ENCODE results near the gene TPST2.
A peak's percentile ranks its signal among the peaks of the same experiment; 100 is the strongest.
"Not testable (repeated sequence)": the region's sequence is repeated elsewhere in the genome, so short reads cannot be mapped to it uniquely, and the experiment has no call there.

TPST2 gene

GRCh38 chr22:26534171-26534855 is 55.6 kb downstream of the TPST2 start:
- no peak for DNase-seq (ENCODE audit: low read depth in 2 of 2)

- no peak for DNase-seq (ENCODE audit: low read depth in 2 of 2)
Observed at GRCh38 chr22:26529345-26529744, 60.6 kb downstream of the TPST2 start.

GRCh38 chr22:26528518-26528917 is 61.4 kb downstream of the TPST2 start:
- not testable (repeated sequence) for DNase-seq (ENCODE audit: low read depth in 2 of 2)

- no peak for DNase-seq (ENCODE audit: low read depth in 2 of 2)
Observed at GRCh38 chr22:26527574-26528465, 62.1 kb downstream of the TPST2 start.

- DNase-seq (ENCODE audit: low read depth in 2 of 2), result no peak
Observed at GRCh38 chr22:26527167-26527566, 62.8 kb downstream of the TPST2 start.

GRCh38 chr22:26525946-26526564 is 63.9 kb downstream of the TPST2 start:
- no peak for DNase-seq (ENCODE audit: low read depth in 2 of 2)

GRCh38 chr22:26524870-26525269 is 65.1 kb downstream of the TPST2 start:
- no peak for DNase-seq (ENCODE audit: low read depth in 2 of 2)

DNA sequence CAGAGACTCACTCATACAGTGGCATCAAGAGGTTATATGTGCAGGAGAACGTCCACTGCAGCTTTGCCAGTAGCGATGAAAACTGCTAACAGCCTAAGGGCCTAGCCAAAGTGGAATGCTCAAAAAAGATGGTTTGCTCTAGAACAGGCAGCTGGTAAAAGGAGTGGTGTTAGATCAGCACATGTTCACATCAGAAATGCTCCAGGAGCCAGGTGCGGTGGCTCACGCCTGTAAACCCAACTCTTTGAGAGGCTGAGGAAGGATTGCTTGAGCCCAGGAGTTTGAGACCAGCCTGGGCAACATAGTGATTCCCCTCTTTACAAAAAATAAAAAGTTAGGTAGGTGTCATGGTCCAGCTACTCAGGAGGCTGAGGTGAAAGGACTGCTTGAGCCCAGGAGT is 67.3 kb downstream of the TPST2 start:
- no peak for DNase-seq (ENCODE audit: low read depth in 2 of 2)

DNA sequence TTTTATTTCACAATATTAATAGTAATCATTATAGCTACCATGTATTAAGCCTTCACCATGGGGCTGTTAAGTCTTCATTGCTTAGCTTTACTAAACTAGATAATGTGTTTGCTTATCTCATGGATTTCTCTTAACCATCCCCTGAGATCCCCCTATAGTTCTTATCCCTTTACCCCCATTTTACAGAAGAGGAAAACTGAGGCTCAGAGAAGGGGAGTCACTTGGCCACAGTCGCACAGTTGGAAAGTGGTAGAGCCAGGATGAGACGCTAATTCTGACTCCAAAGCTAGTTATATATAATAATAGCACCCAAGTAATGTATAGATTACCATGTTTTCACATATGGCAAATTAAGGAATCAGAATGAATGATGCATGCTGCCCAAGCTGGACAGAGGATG is 67.9 kb downstream of the TPST2 start:
- DNase-seq (ENCODE audit: low read depth in 2 of 2), result no peak

GRCh38 chr22:26517429-26517828 is 72.5 kb downstream of the TPST2 start:
- DNase-seq (ENCODE audit: low read depth in 2 of 2), result no peak

GRCh38 chr22:26516503-26516902 is 73.4 kb downstream of the TPST2 start:
- no peak for DNase-seq (ENCODE audit: low read depth in 2 of 2)

- DNase-seq (ENCODE audit: low read depth in 2 of 2), result no peak
Observed at GRCh38 chr22:26515931-26516330, 74.0 kb downstream of the TPST2 start.

- DNase-seq (ENCODE audit: low read depth in 2 of 2), result no peak
Observed at GRCh38 chr22:26514419-26515161, 75.3 kb downstream of the TPST2 start.

- DNase-seq (ENCODE audit: low read depth in 2 of 2), result no peak
Observed at GRCh38 chr22:26513838-26514237, 76.1 kb downstream of the TPST2 start.

DNA sequence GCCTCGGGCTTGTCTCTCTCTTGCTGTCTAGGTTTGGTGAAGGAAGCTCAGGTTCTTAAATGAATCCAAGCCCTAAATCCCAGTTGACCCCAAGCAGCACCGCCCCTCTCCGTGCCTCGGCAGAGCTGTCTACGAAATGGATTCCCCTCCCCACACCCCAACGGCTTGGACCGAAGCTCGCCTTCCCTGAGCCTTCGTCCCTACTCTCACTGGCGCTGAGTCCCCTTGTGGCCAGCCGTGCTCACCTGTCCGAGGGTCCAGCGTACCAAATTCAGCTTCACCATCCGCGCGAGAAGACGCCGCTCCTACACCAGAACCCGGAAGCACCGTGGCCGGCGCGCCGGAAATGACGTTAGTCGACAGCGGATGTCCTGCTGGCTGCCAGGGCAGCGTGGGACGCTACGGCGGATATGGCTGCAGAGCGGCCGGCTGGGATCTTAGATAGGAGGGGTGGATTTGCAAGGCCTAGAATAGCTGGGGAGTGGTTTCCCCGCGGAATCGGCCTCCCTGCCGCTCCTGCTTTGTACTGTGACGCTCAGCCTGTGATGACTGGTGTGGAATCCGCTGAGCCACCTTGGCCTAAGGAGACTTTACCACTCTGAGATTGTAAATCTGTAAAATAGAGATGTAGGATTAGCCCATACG is 77.7 kb downstream of the TPST2 start, which contains the start of gene TFIP11:
TSS of gene TFIP11 (minus strand) at position 325 of the 645 bp plus-strand sequence. CDS start 2,201 bp downstream, outside the sequence.
- peak; percentile 84 to 89 for DNase-seq (ENCODE audit: low read depth in 2 of 2)

GRCh38 chr22:26508148-26508547 is 81.8 kb downstream of the TPST2 start:
- DNase-seq (ENCODE audit: low read depth in 2 of 2), result no peak

- no peak for DNase-seq (ENCODE audit: low read depth in 2 of 2)
Observed at GRCh38 chr22:26503758-26504157, 86.2 kb downstream of the TPST2 start.

DNA sequence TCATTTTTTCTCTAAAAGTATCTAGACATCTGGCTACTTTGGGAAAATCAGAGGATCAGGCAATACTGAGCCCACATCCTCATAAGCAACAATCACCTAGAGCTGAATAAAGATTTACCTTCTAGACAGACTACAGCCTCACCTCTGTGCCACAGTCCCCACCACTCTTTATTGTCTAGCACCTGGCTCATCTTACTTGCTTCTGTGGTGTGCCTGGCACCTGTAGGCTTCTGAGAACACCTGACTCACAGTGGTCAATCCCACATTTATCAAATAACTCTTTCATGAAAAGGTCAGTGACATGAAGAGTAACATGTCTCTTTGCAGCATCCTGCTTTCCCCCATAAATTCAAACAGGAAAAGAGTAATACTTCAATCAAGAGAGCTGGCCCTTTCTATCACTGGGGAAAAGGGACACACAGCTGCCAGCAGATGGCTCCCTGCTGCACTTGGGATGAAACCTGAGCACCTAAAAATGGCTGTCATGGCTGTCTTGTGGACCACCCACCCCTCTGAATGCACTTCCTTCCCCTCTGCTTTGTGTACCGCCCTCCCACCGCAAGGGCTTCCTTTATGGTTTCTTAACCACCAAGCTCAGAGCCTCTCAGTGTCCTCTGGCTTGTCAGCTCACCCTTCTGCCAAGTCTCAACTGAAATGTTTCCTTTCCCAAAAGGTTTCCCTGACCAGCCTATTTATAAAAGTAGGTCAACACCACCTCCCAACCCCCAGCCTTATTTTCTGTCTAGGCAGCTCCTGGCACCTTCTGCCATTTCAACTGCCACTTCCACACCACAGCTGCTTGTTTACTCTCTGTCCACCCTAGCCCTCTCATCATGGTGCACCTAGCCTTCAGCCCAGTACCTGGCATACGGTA is 87.0 kb downstream of the TPST2 start:
- DNase-seq (ENCODE audit: low read depth in 2 of 2), result peak in 1 of 2 donors; percentile 29

GRCh38 chr22:26501996-26502395 is 87.9 kb downstream of the TPST2 start:
- no peak for DNase-seq (ENCODE audit: low read depth in 2 of 2)

DNA sequence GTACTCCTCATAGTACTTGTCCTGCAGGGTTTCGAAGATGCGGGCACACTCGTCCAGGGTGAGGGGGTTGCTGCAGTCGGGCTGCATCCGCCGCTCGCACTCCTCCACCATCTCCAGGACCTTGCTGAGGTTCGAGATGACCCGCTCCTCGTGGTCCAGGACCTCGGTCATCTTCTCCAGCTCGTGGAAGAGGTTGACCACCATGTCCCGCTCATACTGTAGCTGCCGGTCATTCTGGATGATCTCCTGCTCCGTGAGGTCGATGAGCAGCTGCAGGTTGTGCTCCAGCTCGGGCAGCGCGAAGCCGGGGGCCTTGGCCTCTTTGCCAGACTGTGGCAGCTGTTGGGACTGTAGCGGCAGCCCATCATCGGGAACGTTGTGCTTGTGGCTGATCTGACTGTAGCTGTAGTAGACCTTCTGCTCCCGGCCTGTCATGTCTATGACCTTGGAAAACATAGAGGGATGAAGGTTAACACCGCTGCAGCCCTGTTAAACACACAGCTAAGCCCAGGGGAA is 90.7 kb downstream of the TPST2 start:
- no peak for DNase-seq (ENCODE audit: low read depth in 2 of 2)
